ENCODE measurements around the gene PTPRU. TPM values are rescaled to one million over a fixed set of nuclear protein-coding genes. Genes with fewer than 3 reads are reported as not detected.
A peak's percentile ranks its signal among the peaks of the same experiment; 100 is the strongest.

The PTPRU gene
- total and polyA plus RNA-seq, 2 experiments from 2014 or later: 8.0 to 105 TPM

- Histone ChIP-seq H3K79me2 (replicated peaks; ENCODE audit: insufficient read depth) (0 out of 2 replicates have a peak, but pooled peaks cover 6% of the 10 kb centered on the region), H3K4me2 (peak overlapping the region; percentile 64), H3K27me3 (ENCODE audit: insufficient read depth) (peaks cover 50% of the 10 kb centered on the region), H3K27ac (ENCODE audit: low read depth) (no peak overlapping the region), H3K36me3 (ENCODE audit: insufficient read depth) (no peaks in the 10 kb centered on the region), H3F3A (replicated peaks; ENCODE audit: low read depth) (no peaks in the 10 kb centered on the region), H3K4me3 (peak overlapping the region; percentile 32; the same call in 1 of the 2 replicates), H2AFZ (no peak overlapping the region), H4K20me1 (replicated peaks; ENCODE audit: insufficient read depth) (peaks cover 2% of the 10 kb centered on the region; the same call in 1 of the 2 replicates), H3K9me2 (ENCODE audit: insufficient read depth) (no peaks in the 10 kb centered on the region), H3K4me1 (ENCODE audit: insufficient read depth) (peaks cover 32% of the 10 kb centered on the region)
- Mint-ChIP-seq H3K4me1 (peaks cover 46% of the 10 kb centered on the region), H3K27me3 (ENCODE audit: insufficient read depth, low read depth, poor library complexity) (peaks cover 58% of the 10 kb centered on the region), H3K9me3 (no peaks in the 10 kb centered on the region), H3K36me3 (ENCODE audit: low read depth) (no peaks in the 10 kb centered on the region), H3K27ac (no peak overlapping the region), H3K4me3 (peak overlapping the region; percentile 4; the same call in 1 of the 3 replicates)
- TF ChIP-seq REST (IDR thresholded peaks at IDR 0.05; ENCODE audit: unreplicated experiment): no peak
- TF ChIP-seq JUNB (IDR thresholded peaks at IDR 0.05; ENCODE audit: unreplicated experiment): no peak
- no peak for TF ChIP-seq ZNF462 (CRISPR knock-in tag; IDR thresholded peaks at IDR 0.05)
- TF ChIP-seq CREB1 (CRISPR knock-in tag; IDR thresholded peaks at IDR 0.05; ENCODE audit: low read depth): no peak
- TF ChIP-seq POLR2AphosphoS5 (IDR thresholded peaks at IDR 0.05; ENCODE audit: low read depth): no peak
- no peak for TF ChIP-seq EZH2 (IDR thresholded peaks at IDR 0.05; ENCODE audit: low read depth, unreplicated experiment)
- no peak for TF ChIP-seq NANOG (IDR thresholded peaks at IDR 0.05; ENCODE audit: borderline replicate concordance)
- TF ChIP-seq STAT1 (IDR thresholded peaks at IDR 0.05; ENCODE audit: unreplicated experiment): no peak
- no peak for TF ChIP-seq ZNF331 (CRISPR knock-in tag; IDR thresholded peaks at IDR 0.05; ENCODE audit: low read depth)
- TF ChIP-seq ETS1 (IDR thresholded peaks at IDR 0.05): no peak
- no peak for TF ChIP-seq EZH2phosphoT487 (IDR thresholded peaks at IDR 0.05; ENCODE audit: unreplicated experiment)
- no peak for TF ChIP-seq ZNF114 (CRISPR knock-in tag; IDR thresholded peaks at IDR 0.05)
- TF ChIP-seq CTCF (conservative IDR thresholded peaks at IDR 0.05; ENCODE audit: low read depth in 2 of 2): no peak; a peak in 1 of 4 replicates
- ATAC-seq (peak; percentile 1; the same call in 2 of the 3 replicates), DNase-seq (ENCODE audit: low spot score) (peak; percentile 56)
Observed at GRCh38 chr1:29256979-29257804, 20.9 kb downstream of the PTPRU start.

Measured in GM23338 (cell line).